GM13977 (cell line): Measurements from ENCODE around the gene TRAF3IP1.

Experiments used
- DNase-seq: peaks from one replicate; pipeline ENCODE4 v3.0.0; 2012; ENCODE audit warnings: low spot score
- in situ Hi-C: fragments of 300-500 bp; cut with MboI; formaldehyde crosslinking; loops from one replicate; pipeline ENCODE4 v1.12.0; 2022; ENCODE audit warnings: low sequenced_read_pairs, low pct_unique_long_range_greater_than_20kb, mixed read lengths, inconsistent platforms; ENCODE audit not compliant: unreplicated experiment
- TF ChIP-seq, protein P1 (sequence below): IDR thresholded peaks from 2 replicates; pipeline ENCODE4 v1.5.1; 2012; ENCODE audit warnings: mild to moderate bottlenecking, control low read depth; ENCODE audit not compliant: insufficient read depth; ENCODE audit errors: extremely low read depth, missing control alignments

The TRAF3IP1 gene

DNA sequence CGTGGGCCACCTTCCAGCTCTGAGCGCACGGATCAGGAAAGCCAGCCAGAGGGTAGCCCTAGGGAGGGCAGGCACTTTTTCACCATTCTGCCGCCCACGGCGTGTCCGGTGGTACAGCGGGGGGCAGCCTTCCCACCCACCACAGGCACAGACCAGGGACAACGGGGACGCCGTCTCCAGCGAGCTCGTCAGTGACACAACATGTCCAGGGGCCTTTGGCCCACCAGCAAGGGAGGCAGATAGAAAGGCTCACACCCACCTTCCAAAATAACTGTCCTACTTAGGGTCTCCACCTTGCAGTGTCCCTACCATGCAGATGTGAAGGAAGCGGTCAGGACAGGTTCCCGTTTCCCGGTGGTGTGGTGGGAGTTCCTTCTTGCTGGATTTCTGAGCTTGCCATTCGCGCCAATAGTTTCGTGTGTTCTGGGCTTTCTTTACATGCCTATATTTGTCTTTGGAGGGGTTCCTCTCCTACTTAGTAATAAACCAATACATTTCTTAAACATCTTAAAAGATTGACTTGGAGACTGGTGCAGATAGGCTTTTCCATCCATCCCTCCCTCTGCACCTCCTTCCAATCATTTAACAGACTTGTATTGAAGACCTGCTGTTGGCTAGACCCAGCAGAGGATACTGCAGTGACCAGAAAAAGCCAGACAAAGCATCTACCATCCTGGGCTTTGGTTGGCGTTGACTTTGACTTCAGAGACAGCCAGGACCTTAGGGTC lies 107.3 kb downstream of the TRAF3IP1 start:
- TF ChIP-seq, protein P1, sequence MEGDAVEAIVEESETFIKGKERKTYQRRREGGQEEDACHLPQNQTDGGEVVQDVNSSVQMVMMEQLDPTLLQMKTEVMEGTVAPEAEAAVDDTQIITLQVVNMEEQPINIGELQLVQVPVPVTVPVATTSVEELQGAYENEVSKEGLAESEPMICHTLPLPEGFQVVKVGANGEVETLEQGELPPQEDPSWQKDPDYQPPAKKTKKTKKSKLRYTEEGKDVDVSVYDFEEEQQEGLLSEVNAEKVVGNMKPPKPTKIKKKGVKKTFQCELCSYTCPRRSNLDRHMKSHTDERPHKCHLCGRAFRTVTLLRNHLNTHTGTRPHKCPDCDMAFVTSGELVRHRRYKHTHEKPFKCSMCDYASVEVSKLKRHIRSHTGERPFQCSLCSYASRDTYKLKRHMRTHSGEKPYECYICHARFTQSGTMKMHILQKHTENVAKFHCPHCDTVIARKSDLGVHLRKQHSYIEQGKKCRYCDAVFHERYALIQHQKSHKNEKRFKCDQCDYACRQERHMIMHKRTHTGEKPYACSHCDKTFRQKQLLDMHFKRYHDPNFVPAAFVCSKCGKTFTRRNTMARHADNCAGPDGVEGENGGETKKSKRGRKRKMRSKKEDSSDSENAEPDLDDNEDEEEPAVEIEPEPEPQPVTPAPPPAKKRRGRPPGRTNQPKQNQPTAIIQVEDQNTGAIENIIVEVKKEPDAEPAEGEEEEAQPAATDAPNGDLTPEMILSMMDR = no peak
- in situ Hi-C loops = no loop called here
- DNase-seq = no peak

DNA sequence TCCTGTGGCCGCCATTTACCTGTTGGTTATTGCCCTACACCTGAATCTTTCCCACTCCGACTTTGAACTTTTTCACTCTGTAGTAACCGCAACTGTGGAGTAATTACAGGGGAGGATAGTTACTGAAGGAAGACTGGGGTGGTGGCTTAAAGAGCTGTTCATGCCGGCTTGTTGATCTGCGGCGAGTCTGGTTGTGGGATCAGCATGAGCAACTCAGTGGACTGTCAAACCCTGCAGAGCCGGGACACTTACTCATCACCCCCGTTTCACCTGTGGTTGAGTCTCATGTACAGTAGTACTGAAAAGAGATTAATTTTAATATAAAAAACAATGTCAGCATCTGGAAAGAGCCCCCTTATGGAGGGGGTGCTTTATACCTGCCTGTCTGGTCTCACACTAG lies 108.5 kb downstream of the TRAF3IP1 start:
- TF ChIP-seq, protein P1 = no peak
- DNase-seq = no peak
- in situ Hi-C loops = no loop called here

DNA sequence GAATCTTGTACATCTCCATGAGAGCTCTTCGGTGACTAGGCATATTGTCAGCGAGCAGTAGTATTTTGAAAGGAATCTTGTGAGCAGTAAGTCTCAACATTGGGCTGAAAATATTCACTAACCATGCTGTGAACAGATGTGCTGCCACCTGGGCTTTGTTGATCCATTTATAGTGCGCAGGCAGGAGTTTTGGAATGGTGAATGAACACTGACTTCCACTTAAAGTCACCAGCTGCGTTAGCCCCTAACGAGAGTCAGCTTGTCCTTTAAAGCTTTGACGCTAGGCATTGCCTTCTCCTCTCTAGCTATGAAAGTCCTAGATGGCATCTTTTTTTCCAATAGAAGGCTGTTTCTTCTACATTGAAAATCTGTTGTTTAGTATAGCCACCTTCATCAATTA lies 110.5 kb downstream of the TRAF3IP1 start:
- in situ Hi-C loops = no loop called here
- DNase-seq = no peak
- TF ChIP-seq, protein P1 = no peak

DNA sequence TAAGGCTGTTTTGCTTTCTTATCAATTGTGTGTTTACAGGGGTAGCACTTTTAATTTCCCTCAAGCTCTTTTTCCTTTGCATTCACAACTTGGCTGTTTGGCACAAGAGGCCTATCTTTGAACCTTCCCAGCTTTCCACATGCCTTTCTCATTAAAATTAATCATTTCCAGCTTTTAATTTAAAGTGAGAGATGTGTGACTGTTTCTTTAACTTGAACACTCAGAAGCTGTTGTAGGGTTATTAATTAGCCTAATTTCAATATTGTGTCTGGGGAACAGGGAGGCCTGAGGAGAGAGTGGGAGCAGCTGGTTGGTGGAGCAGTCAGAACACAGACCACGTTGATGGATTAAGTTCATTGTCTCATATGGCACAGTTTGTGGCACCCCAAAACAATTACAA lies 111.1 kb downstream of the TRAF3IP1 start:
- in situ Hi-C loops = no loop called here
- TF ChIP-seq, protein P1 = no peak
- no peak for DNase-seq

DNA sequence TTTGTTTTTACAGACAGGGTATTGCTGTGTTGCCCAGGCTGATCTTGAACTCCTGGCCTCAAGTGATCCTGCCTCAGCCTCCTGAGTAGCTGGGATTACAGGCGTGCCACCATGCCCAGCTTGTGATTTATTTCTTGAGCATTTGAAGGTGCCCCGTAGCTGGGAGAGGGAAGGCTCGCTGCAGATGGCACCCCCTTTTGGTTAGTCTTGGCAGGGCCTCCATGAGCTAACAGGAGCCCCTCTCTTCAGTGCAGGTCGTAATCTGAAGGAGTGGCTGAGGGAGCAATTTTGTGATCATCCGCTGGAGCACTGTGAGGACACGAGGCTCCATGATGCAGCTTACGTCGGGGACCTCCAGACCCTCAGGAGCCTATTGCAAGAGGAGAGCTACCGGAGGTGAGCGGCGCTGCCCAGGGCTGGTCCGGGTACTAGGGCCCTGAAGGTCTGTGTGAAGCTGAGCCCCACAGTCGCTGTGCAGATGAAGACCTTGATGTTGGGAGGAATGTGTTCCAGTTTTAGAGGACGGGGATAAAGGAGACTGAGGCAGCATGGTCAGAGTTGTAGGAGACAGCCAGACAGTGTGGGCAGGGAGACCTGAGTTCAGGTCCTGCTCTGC lies 113.1 kb downstream of the TRAF3IP1 start:
- no peak for DNase-seq
- in situ Hi-C loops = no loop called here
- TF ChIP-seq, protein P1 = no peak

DNA sequence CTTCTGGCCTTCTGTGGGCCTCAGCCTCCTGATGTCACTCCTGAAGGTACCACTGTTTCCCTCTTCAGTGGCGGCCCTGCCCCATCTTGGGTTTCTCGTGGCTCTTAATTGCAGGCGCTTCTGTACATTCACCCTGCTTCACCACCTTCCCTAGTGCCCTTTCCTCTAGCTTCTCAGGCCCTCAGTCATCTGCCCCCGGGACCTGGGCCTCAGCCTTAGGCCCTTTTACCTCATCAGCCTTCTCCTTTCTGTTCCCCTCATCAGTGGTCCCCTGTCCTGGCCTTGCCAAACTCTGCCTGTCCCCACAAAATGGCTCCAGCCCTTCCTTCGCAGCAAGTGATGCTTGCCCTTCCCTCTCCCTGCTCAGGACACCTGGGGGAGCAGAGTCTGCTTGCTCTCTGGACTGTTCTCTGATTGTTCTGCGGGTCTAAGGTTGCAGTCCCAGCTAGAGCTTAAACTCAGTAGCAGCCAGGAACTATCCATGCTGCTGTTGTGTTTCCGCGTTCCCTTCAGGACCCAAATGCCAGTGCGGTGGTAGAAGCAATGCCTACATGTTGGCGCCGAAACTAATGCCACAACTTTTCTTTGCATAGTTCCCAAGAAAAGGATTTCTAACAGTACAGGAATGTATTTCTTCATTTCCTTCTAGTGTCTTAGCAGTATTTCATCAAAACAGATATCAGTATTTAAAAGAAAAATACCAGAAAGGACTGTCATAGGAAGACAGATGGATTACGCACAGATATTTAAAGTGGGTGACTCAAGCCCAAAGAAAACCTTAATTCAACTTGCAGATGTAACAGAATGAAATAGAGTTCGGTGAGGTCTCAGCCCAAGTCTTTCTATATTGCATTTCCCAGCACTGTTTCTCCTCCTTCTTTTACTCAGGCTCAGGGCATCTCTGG lies 113.9 kb downstream of the TRAF3IP1 start:
- DNase-seq = no peak
- TF ChIP-seq, protein P1 = no peak
- in situ Hi-C loops = no loop called here
